ENCODE measurements around the gene CUL5.

Gene CUL5

DNA sequence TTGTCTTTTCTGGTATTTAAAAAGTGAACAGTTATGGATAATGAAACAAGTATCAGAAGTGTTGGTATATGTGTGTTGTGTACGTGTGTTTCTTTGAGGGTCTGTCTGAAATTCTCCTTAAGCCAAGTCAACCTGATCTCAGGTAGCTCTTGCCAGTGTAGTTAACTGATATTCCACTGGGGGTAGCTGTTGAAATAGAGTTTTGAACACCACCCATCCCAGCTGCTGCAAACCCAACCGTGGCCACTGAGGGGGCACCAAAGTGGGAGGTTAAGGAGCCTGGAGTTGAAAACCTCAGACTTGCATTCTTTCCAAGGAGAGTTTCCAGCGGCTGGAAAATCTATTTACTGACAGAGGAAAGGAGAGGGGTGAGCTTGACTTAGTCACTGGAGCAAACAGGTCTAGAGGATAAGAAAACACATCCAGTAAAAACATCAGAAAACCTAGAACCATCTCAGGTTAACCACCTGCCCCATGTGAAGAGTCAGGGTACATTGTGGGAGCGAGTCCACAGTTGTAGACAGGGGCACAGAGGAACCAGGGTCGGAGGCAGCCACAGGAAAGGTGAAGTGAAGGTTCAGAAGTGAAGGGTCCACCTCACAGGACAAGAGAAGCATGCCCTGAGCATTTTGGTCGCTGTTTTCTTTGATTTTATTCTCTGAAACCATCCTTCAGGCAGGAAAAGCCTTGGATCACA, 8.8 kb upstream of the CUL5 start:
- DNase-seq (ENCODE audit: low read depth), result peak; percentile 16
- H3K9ac ChIP-seq (ENCODE audit: low read length), result no peak overlapping the region
- H3K36me3 ChIP-seq (ENCODE audit: control insufficient read depth, insufficient read depth, low read length, severe bottlenecking), result no peaks in the 10 kb centered on the region
- no peaks in the 10 kb centered on the region for H3K4me1 ChIP-seq (ENCODE audit: control insufficient read depth, insufficient read depth, low read length)
- H3K9me3 ChIP-seq (ENCODE audit: control insufficient read depth, low read length), result no peaks in the 10 kb centered on the region
- no peak overlapping the region for H3K4me3 ChIP-seq (ENCODE audit: low read length)
- H3K27me3 ChIP-seq (replicated peaks; ENCODE audit: control insufficient read depth, insufficient read depth, low read length), result peaks cover 10% of the 10 kb centered on the region

DNA sequence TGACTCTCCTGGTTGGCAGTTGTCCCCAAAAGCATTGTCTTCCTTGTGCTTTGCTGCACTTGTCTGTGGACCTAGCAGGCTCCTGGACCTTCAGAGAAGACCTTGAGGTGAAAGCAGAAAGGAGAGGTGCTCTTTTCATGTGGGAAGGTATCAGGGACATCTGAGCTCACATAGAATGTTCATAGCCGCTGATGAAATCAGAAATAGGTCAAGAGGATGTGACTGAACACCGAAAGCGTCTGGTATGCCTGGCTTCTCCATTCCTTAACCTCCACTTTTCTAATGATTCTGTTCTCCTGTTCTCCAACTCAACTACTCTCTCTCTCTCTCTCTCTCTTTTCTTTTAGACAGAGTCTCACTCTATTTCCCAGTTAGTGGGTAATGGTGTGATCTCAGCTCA, 6.2 kb upstream of the CUL5 start:
- Histone ChIP-seq H3K4me1 (ENCODE audit: control insufficient read depth, insufficient read depth, low read length) (no peaks in the 10 kb centered on the region), H3K9ac (ENCODE audit: low read length) (no peak overlapping the region), H3K36me3 (ENCODE audit: control insufficient read depth, insufficient read depth, low read length, severe bottlenecking) (no peaks in the 10 kb centered on the region), H3K9me3 (ENCODE audit: control insufficient read depth, low read length) (no peaks in the 10 kb centered on the region), H3K27me3 (replicated peaks; ENCODE audit: control insufficient read depth, insufficient read depth, low read length) (peaks cover 5% of the 10 kb centered on the region), H3K4me3 (ENCODE audit: low read length) (no peak overlapping the region)
- DNase-seq (ENCODE audit: low read depth), result no peak

DNA sequence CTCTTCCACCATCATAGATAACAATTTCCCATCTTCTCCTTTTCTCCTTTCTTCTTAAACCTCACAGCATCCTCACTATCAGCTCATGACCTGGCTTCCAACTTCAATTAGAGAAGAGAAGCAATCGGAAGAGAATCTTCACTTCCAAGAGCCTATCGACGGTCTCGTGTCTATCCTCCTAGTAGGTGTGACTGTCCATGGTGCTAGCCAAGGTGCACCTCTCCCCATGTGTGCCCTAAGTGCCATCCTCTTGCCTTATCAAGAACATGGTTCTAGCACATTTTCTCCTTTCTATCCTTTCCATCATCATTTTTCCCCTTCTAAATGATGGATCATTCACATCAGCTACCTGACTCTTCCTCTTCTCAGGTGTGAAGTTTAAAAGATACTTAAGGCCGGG, 5.1 kb upstream of the CUL5 start:
- Histone ChIP-seq H3K36me3 (ENCODE audit: control insufficient read depth, insufficient read depth, low read length, severe bottlenecking) (no peaks in the 10 kb centered on the region), H3K9ac (ENCODE audit: low read length) (no peak overlapping the region), H3K27me3 (replicated peaks; ENCODE audit: control insufficient read depth, insufficient read depth, low read length) (peaks cover 5% of the 10 kb centered on the region), H3K4me3 (ENCODE audit: low read length) (no peak overlapping the region), H3K9me3 (ENCODE audit: control insufficient read depth, low read length) (no peaks in the 10 kb centered on the region), H3K4me1 (ENCODE audit: control insufficient read depth, insufficient read depth, low read length) (peaks cover 6% of the 10 kb centered on the region)
- DNase-seq (ENCODE audit: low read depth), result no peak

DNA sequence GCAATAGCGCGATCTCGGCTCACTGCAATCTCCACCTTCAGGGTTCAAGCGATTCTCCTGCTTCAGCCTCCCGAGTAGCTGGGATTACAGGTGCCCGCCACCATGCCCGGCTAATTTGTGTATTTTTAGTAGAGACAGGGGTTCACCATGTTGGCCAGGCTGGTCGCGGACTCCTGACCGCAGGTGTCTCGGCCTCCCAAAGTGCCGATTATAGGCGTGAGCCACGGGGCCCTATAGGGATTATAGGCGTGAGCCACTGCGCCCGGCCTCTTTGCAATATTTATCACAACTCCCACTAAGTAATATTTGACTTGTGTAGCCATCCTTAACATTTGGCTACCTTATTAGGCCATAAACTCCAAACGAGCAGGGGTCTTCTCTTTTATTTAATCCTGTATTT, 879 bp upstream of the CUL5 start:
- Histone ChIP-seq H3K27me3 (replicated peaks; ENCODE audit: control insufficient read depth, insufficient read depth, low read length) (peaks cover 3% of the 10 kb centered on the region), H3K36me3 (ENCODE audit: control insufficient read depth, insufficient read depth, low read length, severe bottlenecking) (no peaks in the 10 kb centered on the region), H3K4me3 (ENCODE audit: low read length) (no peak overlapping the region), H3K9me3 (ENCODE audit: control insufficient read depth, low read length) (no peaks in the 10 kb centered on the region), H3K9ac (ENCODE audit: low read length) (no peak overlapping the region), H3K4me1 (ENCODE audit: control insufficient read depth, insufficient read depth, low read length) (peaks cover 23% of the 10 kb centered on the region)
- DNase-seq (ENCODE audit: low read depth), result no peak

DNA sequence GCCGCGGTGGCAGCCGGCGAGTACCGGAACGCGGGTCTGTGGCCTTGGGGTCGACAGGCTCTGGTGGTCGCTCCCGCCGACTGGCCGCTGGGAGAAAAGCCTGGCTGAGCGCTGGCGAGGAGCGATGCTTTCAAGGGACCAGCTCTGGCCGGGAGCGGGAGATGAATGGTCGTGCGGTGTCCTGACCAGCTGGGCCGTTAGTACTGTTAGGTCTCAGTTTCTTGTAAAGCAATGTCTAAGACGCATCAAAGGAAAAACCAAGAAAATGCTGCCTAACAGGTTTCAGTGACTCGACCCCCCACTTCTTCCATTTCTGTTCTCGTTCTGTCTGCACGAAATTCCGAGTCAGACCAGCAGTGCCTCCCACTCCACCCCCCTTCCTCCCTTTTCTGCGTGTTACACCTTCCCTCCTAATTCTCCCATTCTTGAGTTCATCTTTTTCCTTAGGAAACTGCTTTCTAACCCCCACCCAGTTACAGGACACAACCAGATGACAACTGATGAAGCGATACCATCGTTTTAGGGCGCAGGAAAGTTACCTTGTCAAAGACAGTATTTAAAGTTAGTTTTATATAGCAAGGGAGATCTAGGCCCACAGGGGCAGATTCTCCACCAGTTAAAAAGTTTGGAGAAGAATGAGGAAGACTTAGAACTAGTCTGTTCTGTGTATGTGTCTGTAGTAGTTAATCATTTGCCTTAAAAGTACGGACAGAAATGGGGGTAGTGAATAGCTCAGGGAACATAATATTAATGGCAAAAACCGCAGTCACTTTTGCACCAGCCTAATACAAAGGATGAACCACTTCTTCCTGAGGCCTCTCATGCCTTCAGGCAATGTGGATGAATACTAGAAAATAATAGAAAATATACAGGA, 1.0 kb downstream of the CUL5 start:
- DNase-seq (ENCODE audit: low read depth), result peak; percentile 55
- Histone ChIP-seq H3K9ac (ENCODE audit: low read length) (peak overlapping the region; percentile 100), H3K36me3 (ENCODE audit: control insufficient read depth, insufficient read depth, low read length, severe bottlenecking) (no peaks in the 10 kb centered on the region), H3K9me3 (ENCODE audit: control insufficient read depth, low read length) (no peaks in the 10 kb centered on the region), H3K4me1 (ENCODE audit: control insufficient read depth, insufficient read depth, low read length) (peaks cover 35% of the 10 kb centered on the region), H3K27me3 (replicated peaks; ENCODE audit: control insufficient read depth, insufficient read depth, low read length) (no peaks in the 10 kb centered on the region), H3K4me3 (ENCODE audit: low read length) (peak overlapping the region; percentile 100)

DNA sequence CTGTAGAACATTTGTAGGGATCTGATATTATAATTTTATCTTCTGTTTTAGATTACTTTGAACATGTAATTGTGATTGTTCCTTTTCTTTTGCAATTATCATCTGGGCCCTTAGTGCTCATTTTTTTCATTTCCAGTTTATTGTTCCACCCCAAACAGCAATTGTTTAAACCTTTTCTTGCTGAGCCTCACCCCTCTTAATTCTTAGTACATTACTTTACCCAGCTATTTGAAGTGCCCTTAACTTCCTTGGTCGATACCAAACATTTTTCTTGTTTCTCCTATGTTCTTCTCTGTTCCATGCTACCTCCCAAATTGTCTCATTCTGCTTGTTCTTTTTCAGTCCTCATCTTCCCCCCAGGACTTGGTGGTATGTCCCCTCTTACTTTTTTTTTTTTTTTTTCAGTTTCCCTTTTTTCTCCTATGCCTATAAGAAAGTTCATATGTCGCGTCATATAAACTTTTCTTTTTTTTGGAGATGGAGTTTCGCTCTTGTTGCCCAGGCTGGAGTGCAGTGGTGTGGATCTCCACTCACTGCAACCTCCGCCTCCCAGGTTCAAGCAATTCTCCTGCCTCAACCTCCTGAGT, 3.5 kb downstream of the CUL5 start:
- Histone ChIP-seq H3K9ac (ENCODE audit: low read length) (no peak overlapping the region), H3K4me3 (ENCODE audit: low read length) (no peak overlapping the region), H3K4me1 (ENCODE audit: control insufficient read depth, insufficient read depth, low read length) (peaks cover 35% of the 10 kb centered on the region), H3K27me3 (replicated peaks; ENCODE audit: control insufficient read depth, insufficient read depth, low read length) (no peaks in the 10 kb centered on the region), H3K9me3 (ENCODE audit: control insufficient read depth, low read length) (no peaks in the 10 kb centered on the region), H3K36me3 (ENCODE audit: control insufficient read depth, insufficient read depth, low read length, severe bottlenecking) (no peaks in the 10 kb centered on the region)
- no peak for DNase-seq (ENCODE audit: low read depth)

DNA sequence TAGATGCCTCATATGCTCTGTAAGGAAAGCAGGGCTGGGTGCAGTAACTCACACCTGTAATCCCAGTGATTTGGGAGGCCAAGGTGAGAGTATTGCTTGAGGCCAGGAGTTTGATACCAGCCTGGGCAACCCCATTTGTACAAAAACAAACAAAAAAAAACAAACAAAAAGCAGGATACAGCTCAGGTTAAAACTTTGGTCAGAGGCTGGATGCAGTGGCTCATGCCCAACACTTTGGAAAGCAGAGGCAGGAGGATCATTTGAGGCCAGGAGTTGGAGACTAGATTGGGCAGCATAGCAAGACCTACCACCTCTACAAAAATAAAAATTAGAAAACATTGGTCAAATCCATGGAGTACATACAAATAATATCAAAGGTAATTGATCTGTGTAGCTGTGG, 7.9 kb downstream of the CUL5 start:
- Histone ChIP-seq H3K4me3 (ENCODE audit: low read length) (no peak overlapping the region), H3K9ac (ENCODE audit: low read length) (no peak overlapping the region), H3K4me1 (ENCODE audit: control insufficient read depth, insufficient read depth, low read length) (peaks cover 29% of the 10 kb centered on the region), H3K9me3 (ENCODE audit: control insufficient read depth, low read length) (no peaks in the 10 kb centered on the region), H3K36me3 (ENCODE audit: control insufficient read depth, insufficient read depth, low read length, severe bottlenecking) (no peaks in the 10 kb centered on the region), H3K27me3 (replicated peaks; ENCODE audit: control insufficient read depth, insufficient read depth, low read length) (no peaks in the 10 kb centered on the region)
- DNase-seq (ENCODE audit: low read depth), result no peak

DNA sequence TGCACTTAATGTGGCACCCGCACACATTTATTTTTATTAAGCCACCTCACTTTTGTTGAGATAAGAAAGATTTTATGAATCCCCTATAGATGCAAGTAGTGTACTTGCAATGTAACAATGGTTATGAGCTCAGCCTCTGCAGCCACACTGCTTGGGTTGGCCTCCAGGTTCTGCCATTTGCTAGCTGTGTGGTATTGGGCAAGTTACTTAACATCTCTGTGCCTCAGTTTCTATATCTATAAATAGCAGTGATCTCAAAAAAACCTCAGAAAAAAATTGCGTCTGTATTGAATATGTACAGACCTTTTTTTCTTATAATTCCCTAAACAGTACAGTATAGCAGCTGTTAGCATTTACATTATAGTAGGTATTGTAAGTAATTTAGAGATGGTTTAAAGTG, 10.0 kb downstream of the CUL5 start:
- Histone ChIP-seq H3K9ac (ENCODE audit: low read length) (no peak overlapping the region), H3K4me3 (ENCODE audit: low read length) (no peak overlapping the region), H3K4me1 (ENCODE audit: control insufficient read depth, insufficient read depth, low read length) (peaks cover 19% of the 10 kb centered on the region), H3K9me3 (ENCODE audit: control insufficient read depth, low read length) (no peaks in the 10 kb centered on the region), H3K36me3 (ENCODE audit: control insufficient read depth, insufficient read depth, low read length, severe bottlenecking) (no peaks in the 10 kb centered on the region), H3K27me3 (replicated peaks; ENCODE audit: control insufficient read depth, insufficient read depth, low read length) (no peaks in the 10 kb centered on the region)
- DNase-seq (ENCODE audit: low read depth), result no peak

DNA sequence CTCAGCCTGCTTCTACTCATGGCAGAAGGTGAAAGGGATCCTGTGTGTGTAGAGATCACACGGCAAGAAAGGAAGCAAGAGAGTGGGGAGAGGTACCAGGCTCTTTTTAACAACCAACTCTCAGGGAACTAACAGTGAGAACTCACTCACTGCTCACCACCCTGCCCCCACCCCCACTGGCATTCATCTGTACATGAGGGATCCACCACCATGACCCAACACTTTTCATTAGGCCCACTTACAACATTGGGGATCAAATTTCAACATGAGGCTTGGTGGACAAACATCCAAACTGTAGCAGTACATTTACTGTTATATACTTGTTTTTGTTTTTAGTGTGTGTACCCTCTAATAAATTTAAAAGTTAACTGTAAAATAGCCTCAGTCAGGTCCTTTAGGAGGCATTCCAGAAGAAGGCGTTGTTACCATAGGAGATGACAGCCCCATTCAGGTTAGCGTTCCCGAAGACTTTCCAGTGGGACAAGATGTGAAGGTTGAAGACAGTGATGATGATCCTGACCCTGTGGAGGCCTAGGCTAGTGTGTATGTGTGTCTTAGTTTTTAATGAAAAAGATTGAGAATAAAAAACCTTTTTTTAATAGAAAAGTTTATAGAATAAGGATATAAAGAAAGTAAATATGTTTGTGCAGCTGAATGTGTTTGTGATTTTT, 11.3 kb downstream of the CUL5 start:
- H3K27me3 ChIP-seq (replicated peaks; ENCODE audit: control insufficient read depth, insufficient read depth, low read length), result no peaks in the 10 kb centered on the region
- H3K36me3 ChIP-seq (ENCODE audit: control insufficient read depth, insufficient read depth, low read length, severe bottlenecking), result no peaks in the 10 kb centered on the region
- DNase-seq (ENCODE audit: low read depth), result peak; percentile 43
- H3K4me3 ChIP-seq (ENCODE audit: low read length), result peak overlapping the region; percentile 11
- H3K9me3 ChIP-seq (ENCODE audit: control insufficient read depth, low read length), result no peaks in the 10 kb centered on the region
- H3K4me1 ChIP-seq (ENCODE audit: control insufficient read depth, insufficient read depth, low read length), result peaks cover 14% of the 10 kb centered on the region
- H3K9ac ChIP-seq (ENCODE audit: low read length), result no peak overlapping the region

DNA sequence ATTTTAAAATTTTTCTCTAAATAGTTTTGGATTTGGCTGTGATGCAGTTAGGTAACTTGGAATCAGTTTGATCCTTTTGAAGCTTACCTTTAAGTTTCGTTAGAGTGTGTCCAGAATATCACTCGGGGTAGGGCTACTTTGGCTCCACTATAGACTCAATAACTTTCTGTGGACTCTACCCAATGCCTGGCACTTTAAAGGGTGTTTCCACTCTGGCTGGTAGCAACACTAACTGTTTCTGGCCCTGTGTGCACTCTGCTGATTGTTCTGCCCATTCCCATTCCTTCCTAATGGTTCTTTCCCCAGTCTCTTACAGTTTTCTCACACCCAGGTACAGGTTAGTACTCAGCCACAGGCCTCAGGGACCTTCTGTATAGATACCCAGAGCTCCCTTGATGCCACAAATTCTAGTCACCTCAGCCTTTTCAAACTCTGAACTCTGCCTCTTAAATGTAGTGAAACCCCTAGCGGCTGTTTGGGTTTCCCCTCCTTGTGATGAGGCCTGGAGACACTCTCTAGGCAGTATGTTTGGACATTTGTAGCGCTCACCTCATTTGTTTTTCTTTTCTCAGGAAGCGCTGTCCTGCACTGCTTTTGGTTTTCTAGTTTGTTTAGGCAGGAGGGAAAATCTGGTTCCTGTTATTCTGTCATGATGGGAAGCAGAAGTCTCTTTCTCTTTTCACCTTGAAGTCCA, 16.8 kb downstream of the CUL5 start:
- no peak for DNase-seq (ENCODE audit: low read depth)
- no peak overlapping the region for H3K9ac ChIP-seq (ENCODE audit: low read length)
- H3K4me1 ChIP-seq (ENCODE audit: control insufficient read depth, insufficient read depth, low read length), result peaks cover under 1% of the 10 kb centered on the region
- no peaks in the 10 kb centered on the region for H3K27me3 ChIP-seq (replicated peaks; ENCODE audit: control insufficient read depth, insufficient read depth, low read length)
- H3K36me3 ChIP-seq (ENCODE audit: control insufficient read depth, insufficient read depth, low read length, severe bottlenecking), result no peaks in the 10 kb centered on the region
- no peaks in the 10 kb centered on the region for H3K9me3 ChIP-seq (ENCODE audit: control insufficient read depth, low read length)
- no peak overlapping the region for H3K4me3 ChIP-seq (ENCODE audit: low read length)

Data from adipocyte (in vitro differentiated cells).